Mesothelial cell of epicardium (in vitro differentiated cells): Measurements from ENCODE around the gene CEP104. TPM values are rescaled to one million over a fixed set of nuclear protein-coding genes. Genes with fewer than 3 reads are reported as not detected.

Experiments
- DNase-seq, 2 experiments: peaks; one replicate each; pipeline ENCODE4 v3.0.0; 2021; ENCODE audit warnings: low spot score in 2 of 2; ENCODE audit not compliant: unreplicated experiment in 2 of 2
- H3K27ac Mint-ChIP-seq: 2 replicates; pipeline ENCODE4 v1.8.0; 2021; ENCODE audit warnings: mixed read lengths
- H3K27me3 Mint-ChIP-seq: 2 replicates; pipeline ENCODE4 v1.8.0; 2021; ENCODE audit warnings: low read depth, mixed read lengths
- H3K36me3 Mint-ChIP-seq: 2 replicates; pipeline ENCODE4 v1.8.0; 2021; ENCODE audit warnings: mixed read lengths
- H3K4me1 Mint-ChIP-seq: 2 replicates; pipeline ENCODE4 v1.8.0; 2021; ENCODE audit warnings: mixed read lengths
- H3K4me3 Mint-ChIP-seq: 2 replicates; pipeline ENCODE4 v1.8.0; 2021; ENCODE audit warnings: mild to moderate bottlenecking, moderate library complexity, mixed read lengths
- H3K9me3 Mint-ChIP-seq: 2 replicates; pipeline ENCODE4 v1.8.0; 2021; ENCODE audit warnings: mixed read lengths
- CTCF ChIP-seq: fragments of 200-600 bp; sonication (generic); IDR thresholded peaks from one replicate; pipeline ENCODE4 v1.5.0; 2021; ENCODE audit warnings: antibody characterized with exemption; ENCODE audit not compliant: unreplicated experiment
- total RNA-seq: library from RNA; stranded (reverse); gene quantifications from 3 replicates; pipeline ENCODE4 v1.2.1, GENCODE V29; 2021

The CEP104 gene
- total RNA-seq, 1 donor from 2014 or later = 37.0 TPM

- Mint-ChIP-seq H3K4me1 (no peaks in the 10 kb centered on the region), H3K4me3 (no peak overlapping the region), H3K27me3 (no peaks in the 10 kb centered on the region), H3K36me3 (peaks cover 30% of the 10 kb centered on the region), H3K27ac (no peak overlapping the region), H3K9me3 (no peaks in the 10 kb centered on the region)
- DNase-seq = no peak
- no peak for TF ChIP-seq CTCF
Observed at GRCh38 chr1:3787349-3787715, 69.7 kb downstream of the CEP104 start.

GRCh38 chr1:3786468-3787348, 70.3 kb downstream of the CEP104 start:
- Mint-ChIP-seq H3K4me3 (no peak overlapping the region), H3K27me3 (no peaks in the 10 kb centered on the region), H3K27ac (no peak overlapping the region), H3K9me3 (no peaks in the 10 kb centered on the region), H3K4me1 (no peaks in the 10 kb centered on the region), H3K36me3 (peaks cover 29% of the 10 kb centered on the region)
- TF ChIP-seq CTCF = no peak
- DNase-seq = no peak

GRCh38 chr1:3785456-3786157, 71.4 kb downstream of the CEP104 start:
- Mint-ChIP-seq H3K27me3 (no peaks in the 10 kb centered on the region), H3K4me3 (no peak overlapping the region), H3K27ac (no peak overlapping the region), H3K36me3 (peaks cover 34% of the 10 kb centered on the region), H3K4me1 (no peaks in the 10 kb centered on the region), H3K9me3 (no peaks in the 10 kb centered on the region)
- peak; percentile 16 for TF ChIP-seq CTCF
- DNase-seq = no peak

DNA sequence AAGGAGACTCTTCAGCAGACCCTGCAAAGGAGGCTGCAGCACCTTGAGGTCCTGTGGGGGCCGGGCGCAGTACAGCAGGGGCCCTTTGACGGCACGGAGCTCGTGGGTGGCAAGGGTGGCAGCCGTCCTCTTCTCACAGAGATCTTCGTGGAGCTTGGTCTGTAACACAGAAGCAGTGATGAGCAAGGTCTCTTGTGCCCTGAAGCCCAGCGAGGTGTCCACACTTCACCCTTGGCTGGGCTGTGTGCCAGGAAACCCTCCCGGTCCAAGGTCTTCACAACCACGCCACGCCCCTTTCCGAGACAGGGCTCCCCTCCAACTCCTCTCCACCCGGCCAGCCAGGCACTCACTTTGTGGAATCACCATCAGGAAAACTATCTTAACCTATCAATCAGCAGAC, 72.0 kb downstream of the CEP104 start:
- H3K36me3 Mint-ChIP-seq = peaks cover 39% of the 10 kb centered on the region
- H3K9me3 Mint-ChIP-seq = no peaks in the 10 kb centered on the region
- no peak overlapping the region for H3K4me3 Mint-ChIP-seq
- H3K27ac Mint-ChIP-seq = no peak overlapping the region
- H3K27me3 Mint-ChIP-seq = no peaks in the 10 kb centered on the region
- no peak for TF ChIP-seq CTCF
- H3K4me1 Mint-ChIP-seq = no peaks in the 10 kb centered on the region
- DNase-seq = no peak

DNA sequence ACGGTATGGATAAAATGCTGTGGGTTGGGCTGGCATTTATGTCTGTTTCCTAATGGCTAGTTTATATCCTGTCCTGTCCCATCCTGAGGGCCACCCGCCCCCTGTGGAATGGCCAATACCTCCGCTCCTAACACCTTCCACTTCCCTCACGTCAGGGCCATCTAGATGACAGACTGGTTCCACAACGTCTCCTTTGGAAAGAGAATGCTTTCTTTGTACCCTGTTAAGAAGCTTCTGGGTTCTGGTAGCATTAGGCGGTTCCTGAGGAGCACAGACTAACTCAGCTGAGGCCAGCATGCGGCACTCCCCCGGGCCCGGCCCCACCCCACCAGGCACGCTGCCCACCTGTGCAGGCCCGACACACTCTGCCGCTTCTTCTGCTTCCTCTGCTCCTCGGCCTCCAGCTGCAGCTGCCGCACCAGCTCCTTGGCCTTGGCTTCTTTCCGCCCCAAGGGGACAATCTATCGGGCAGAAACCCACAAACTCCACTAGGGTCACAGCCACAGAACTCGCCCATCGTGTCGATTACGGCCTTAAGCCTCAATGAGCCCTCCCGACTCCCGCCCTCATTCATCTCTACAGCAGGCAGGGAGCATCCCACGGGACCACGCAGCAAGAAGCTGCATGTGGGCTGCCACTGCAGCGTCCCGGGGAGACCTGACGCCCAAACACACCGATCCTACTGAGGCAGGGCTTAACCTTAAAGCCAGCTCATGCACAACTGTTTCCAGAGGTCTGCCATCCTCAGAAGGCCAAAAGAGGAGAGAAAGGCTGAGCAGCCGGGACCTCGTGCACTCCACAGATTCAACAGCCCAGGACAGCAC, 73.1 kb downstream of the CEP104 start:
- no peak for DNase-seq
- Mint-ChIP-seq H3K4me3 (no peak overlapping the region), H3K27me3 (no peaks in the 10 kb centered on the region), H3K4me1 (no peaks in the 10 kb centered on the region), H3K27ac (no peak overlapping the region), H3K9me3 (no peaks in the 10 kb centered on the region), H3K36me3 (peaks cover 48% of the 10 kb centered on the region)
- no peak for TF ChIP-seq CTCF
